SK-N-SH (cell line): ENCODE measurements around the gene PNN. TPM values are rescaled to one million over a fixed set of nuclear protein-coding genes. Genes with fewer than 3 reads are reported as not detected.

Source experiments
- CTCF ChIA-PET: fragments of 300-600, 350-600 bp; formaldehyde crosslinking; extraction: SDS; loops from one replicate; lab custom pipeline; 2021; lab: Yijun Ruan, JAX
- POLR2A ChIA-PET: fragments of 350-600 bp; sonication (Branson Sonifier 250); formaldehyde crosslinking; extraction: SDS; loops from one replicate; lab custom pipeline; 2020; ENCODE audit warnings: antibody characterized with exemption, inconsistent platforms; lab: Yijun Ruan, JAX
- DNase-seq: peaks from one replicate; pipeline ENCODE4 v3.0.0; 2012
- H2AFZ ChIP-seq: fragments of 200-600 bp; sonication (generic); 2 replicates; pipeline ENCODE4 v1.8.1; 2016; ENCODE audit warnings: antibody characterized with exemption, mild to moderate bottlenecking, low read depth
- H3F3A ChIP-seq: fragments of 200-600 bp; sonication (generic); replicated peaks from 2 replicates; pipeline ENCODE3; 2016; ENCODE audit warnings: antibody characterized with exemption, mild to moderate bottlenecking; ENCODE audit not compliant: insufficient read depth
- H3K27ac ChIP-seq, 2 experiments: fragments of 200-500 bp in 1 of 2; fragments of 200-600 bp in 1 of 2; sonication (Bioruptor generic) in 1 of 2; sonication (generic), shearing (Covaris generic) in 1 of 2; 2 replicates each; pipeline versions ENCODE4 v1.5.1 to v1.6.1; 2014 to 2016; ENCODE audit warnings: low read depth in 2 of 2, inconsistent platforms in 1 of 2, low read length in 1 of 2, mild to moderate bottlenecking in 1 of 2, mixed read lengths in 1 of 2
- H3K27me3 ChIP-seq: fragments of 200-600 bp; sonication (generic), shearing (Covaris generic); 2 replicates; pipeline ENCODE4 v1.6.1; 2016; ENCODE audit warnings: mixed run types; ENCODE audit not compliant: insufficient read depth
- H3K36me3 ChIP-seq, 2 experiments: fragments of 200-500 bp in 1 of 2; fragments of 200-600 bp in 1 of 2; sonication (Bioruptor generic) in 1 of 2; sonication (generic) in 1 of 2; replicated peaks in 1 of 2; 2 replicates each; pipeline versions ENCODE3 to v1.5.1; 2014 to 2016; ENCODE audit warnings: low read length in 1 of 2, mild to moderate bottlenecking in 1 of 2; ENCODE audit not compliant: insufficient read depth in 2 of 2, control insufficient read depth in 1 of 2
- H3K4me1 ChIP-seq, 2 experiments: fragments of 200-500 bp in 1 of 2; fragments of 200-600 bp in 1 of 2; sonication (Bioruptor generic) in 1 of 2; sonication (generic), shearing (Covaris generic) in 1 of 2; 2 replicates each; pipeline versions ENCODE4 v1.5.1 to v1.6.1; 2014 to 2016; ENCODE audit warnings: low read depth in 1 of 2, low read length in 1 of 2, mixed run types in 1 of 2; ENCODE audit not compliant: insufficient read depth in 2 of 2, control insufficient read depth in 1 of 2
- H3K4me2 ChIP-seq: fragments of 200-600 bp; sonication (generic), shearing (Covaris generic); 2 replicates; pipeline ENCODE4 v1.6.1; 2017; ENCODE audit warnings: mixed run types
- H3K4me3 ChIP-seq, 2 experiments: fragments of 200-500 bp in 1 of 2; fragments of 200-600 bp in 1 of 2; sonication (Bioruptor generic) in 1 of 2; sonication (generic), shearing (Covaris generic) in 1 of 2; 2 replicates each; pipeline versions ENCODE4 v1.5.1 to v1.8.1; 2014 to 2016; ENCODE audit warnings: low read depth in 2 of 2, inconsistent platforms in 1 of 2, low read length in 1 of 2, mild to moderate bottlenecking in 1 of 2, mixed read lengths in 1 of 2, moderate library complexity in 1 of 2
- H3K79me2 ChIP-seq: fragments of 200-600 bp; sonication (generic); 2 replicates; pipeline ENCODE4 v1.8.1; 2017; ENCODE audit warnings: mild to moderate bottlenecking; ENCODE audit not compliant: insufficient read depth
- H3K9ac ChIP-seq: fragments of 200-600 bp; sonication (generic); 2 replicates; pipeline ENCODE4 v1.6.1; 2017; ENCODE audit warnings: mixed run types
- H3K9me2 ChIP-seq: fragments of 200-600 bp; sonication (generic); 2 replicates; pipeline ENCODE4 v1.6.1; 2017; ENCODE audit warnings: mixed run types
- H3K9me3 ChIP-seq: fragments of 200-600 bp; sonication (generic); 2 replicates; pipeline ENCODE4 v1.6.1; 2017; ENCODE audit warnings: mixed run types, mild to moderate bottlenecking, moderate library complexity
- H4K20me1 ChIP-seq: fragments of 200-600 bp; sonication (generic); 2 replicates; pipeline ENCODE4 v1.6.1; 2017; ENCODE audit warnings: mild to moderate bottlenecking, mixed run types; ENCODE audit not compliant: insufficient read depth
- EP300 ChIP-seq, 2 experiments: IDR thresholded peaks; 2 replicates each; pipeline versions ENCODE4 v1.4.0 to v1.6.1; 2012; ENCODE audit warnings: borderline replicate concordance in 1 of 2, low read depth in 1 of 2, low read length in 1 of 2
- EZH2phosphoT487 ChIP-seq: fragments of 200-600 bp; sonication (generic); IDR thresholded peaks from 2 replicates; pipeline ENCODE4 v1.6.1; 2017; ENCODE audit warnings: low read depth, mixed run types, mild to moderate bottlenecking, antibody characterized with exemption, moderate library complexity, borderline replicate concordance
- FOXJ3 ChIP-seq: sonication (generic); formaldehyde crosslinking; IDR thresholded peaks from 2 replicates; pipeline ENCODE4 v1.5.1; 2020; ENCODE audit warnings: mild to moderate bottlenecking, missing genetic modification reagents
- GABPA ChIP-seq: IDR thresholded peaks from 2 replicates; pipeline ENCODE4 v1.4.0; 2012; ENCODE audit warnings: low read depth, mild to moderate bottlenecking
- GATA2 ChIP-seq: sonication (generic); formaldehyde crosslinking; IDR thresholded peaks from 2 replicates; pipeline ENCODE4 v1.5.0; 2020; ENCODE audit warnings: mild to moderate bottlenecking, missing genetic modification reagents
- IRF3 ChIP-seq: fragments of 150-350 bp; IDR thresholded peaks from 2 replicates; pipeline ENCODE4 v1.6.1; 2016; ENCODE audit warnings: mild to moderate bottlenecking, low read depth, low read length
- MAX ChIP-seq: IDR thresholded peaks from 2 replicates; pipeline ENCODE4 v1.4.0; 2012; ENCODE audit warnings: low read depth
- MEF2A ChIP-seq: IDR thresholded peaks from 2 replicates; pipeline ENCODE4 v1.4.0; 2012; ENCODE audit warnings: low read depth, borderline replicate concordance
- NFIC ChIP-seq: IDR thresholded peaks from 2 replicates; pipeline ENCODE4 v1.4.0; 2012; ENCODE audit warnings: borderline replicate concordance
- POLR2AphosphoS5 ChIP-seq: IDR thresholded peaks from 2 replicates; pipeline ENCODE4 v1.6.1; 2012; ENCODE audit warnings: low read depth, low read length
- RAD21 ChIP-seq: IDR thresholded peaks from 2 replicates; pipeline ENCODE4 v1.6.1; 2012; ENCODE audit warnings: mild to moderate bottlenecking, low read length
- RFX5 ChIP-seq: IDR thresholded peaks from 2 replicates; pipeline ENCODE4 v1.6.1; 2012; ENCODE audit warnings: mild to moderate bottlenecking, improper control_type of control experiment, low read length
- TAF1 ChIP-seq: IDR thresholded peaks from 2 replicates; pipeline ENCODE4 v1.6.1; 2012; ENCODE audit warnings: low read depth, mild to moderate bottlenecking, low read length, moderate library complexity, borderline replicate concordance
- TCF12 ChIP-seq: IDR thresholded peaks from 2 replicates; pipeline ENCODE4 v1.4.0; 2012
- USF2 ChIP-seq: fragments of 150-350 bp; IDR thresholded peaks from 2 replicates; pipeline ENCODE4 v1.6.1; 2017; ENCODE audit warnings: antibody characterized with exemption, low read length, low read depth, borderline replicate concordance
- ZBTB33 ChIP-seq: IDR thresholded peaks from 2 replicates; pipeline ENCODE4 v1.4.0; 2012; ENCODE audit warnings: low read depth, borderline replicate concordance
- WGBS: methylation state at CpG from one replicate; pipeline ENCODE4 v1.1.6; 2017; ENCODE audit warnings: low lambda C conversion rate; 5-methylcytosine and 5-hydroxymethylcytosine counted together
- polyA plus RNA-seq, 3 experiments: library from polyadenylated mRNA; depleted of rRNA; stranded (reverse); fragments of >200 nt; gene quantifications; 2 replicates each; pipeline ENCODE4 v1.2.3, GENCODE V29; 2012

The PNN gene
- polyA plus RNA-seq, 1 of the 3 experiments (the other 2 are of a cell fraction) = 8.8 TPM

- Histone ChIP-seq H2AFZ (no peak overlapping the region), H3K4me1 (no peaks in the 10 kb centered on the region), H3K79me2 (no peaks in the 10 kb centered on the region), H4K20me1 (no peaks in the 10 kb centered on the region), H3K4me3 (no peak overlapping the region), H3K9ac (no peak overlapping the region), H3K4me2 (no peak overlapping the region), H3K27ac (no peak overlapping the region), H3K27me3 (no peaks in the 10 kb centered on the region), H3F3A (no peaks in the 10 kb centered on the region), H3K9me3 (no peaks in the 10 kb centered on the region), H3K36me3 (no peaks in the 10 kb centered on the region), H3K9me2 (no peaks in the 10 kb centered on the region)
- CTCF ChIA-PET = no interaction called here
- DNase-seq = no peak
- WGBS = 0% methylated on average over 1 of the region's 3 CpGs
- POLR2A ChIA-PET = no interaction called here
- no peak for TF ChIP-seq MEF2A
- TF ChIP-seq GABPA = no peak
- no peak for TF ChIP-seq NFIC
- no peak for TF ChIP-seq FOXJ3 (CRISPR knock-in tag)
- TF ChIP-seq IRF3 = no peak
- no peak for TF ChIP-seq EZH2phosphoT487
- no peak for TF ChIP-seq RAD21
- no peak for TF ChIP-seq TAF1
- no peak for TF ChIP-seq EP300 (IDR thresholded peaks at IDR 0.05; ENCODE audit: borderline replicate concordance in 1 of 2, low read depth in 1 of 2, low read length in 1 of 2)
- TF ChIP-seq RFX5 = no peak
- no peak for TF ChIP-seq USF2
- TF ChIP-seq TCF12 = no peak
- TF ChIP-seq MAX = no peak
- TF ChIP-seq ZBTB33 = no peak
- no peak for TF ChIP-seq POLR2AphosphoS5
- no peak for TF ChIP-seq GATA2 (CRISPR knock-in tag)
Observed at GRCh38 chr14:39212034-39212433, 37.0 kb downstream of the PNN start.
